Duodenal mucosa (tissue), 2 donors: ENCODE measurements around the gene GRIK4.

Source experiments
- H3K27ac ChIP-seq: one replicate; pipeline ENCODE4 v1.7.0; 2013; ENCODE audit warnings: low read depth, low read length
- H3K27me3 ChIP-seq, 2 donors: one replicate each; pipeline ENCODE4 v1.7.0; 2013; ENCODE audit warnings: low read length in 2 of 2, control low read depth in 1 of 2; ENCODE audit not compliant: insufficient read depth in 2 of 2, control insufficient read depth in 1 of 2
- H3K36me3 ChIP-seq, 2 donors: one replicate each; pipeline ENCODE4 v1.7.0; 2013; ENCODE audit warnings: low read length in 2 of 2, control low read depth in 1 of 2; ENCODE audit not compliant: insufficient read depth in 2 of 2, control insufficient read depth in 1 of 2
- H3K4me1 ChIP-seq, 2 donors: one replicate each; pipeline ENCODE4 v1.7.0; 2013; ENCODE audit warnings: low read length in 2 of 2, control low read depth in 1 of 2; ENCODE audit not compliant: insufficient read depth in 2 of 2, control insufficient read depth in 1 of 2
- H3K4me3 ChIP-seq, 2 donors: one replicate each; pipeline ENCODE4 v1.7.0; 2013; ENCODE audit warnings: low read length in 2 of 2, low read depth in 1 of 2
- H3K9ac ChIP-seq, 2 donors: one replicate each; pipeline ENCODE4 v1.7.0; 2013; ENCODE audit warnings: low read length in 2 of 2, low read depth in 1 of 2
- H3K9me3 ChIP-seq, 2 donors: one replicate each; pipeline ENCODE4 v1.7.0; 2013; ENCODE audit warnings: low read length in 2 of 2, control low read depth in 1 of 2; ENCODE audit not compliant: control insufficient read depth in 1 of 2

The GRIK4 gene

GRCh38 chr11:120505801-120506425 is 5.6 kb upstream of the GRIK4 start:
- Histone ChIP-seq H3K27me3 (peaks cover 15 to 21% of the 10 kb centered on the region in 2 donors), H3K27ac (no peak overlapping the region), H3K4me3 (no peak overlapping the region), H3K9ac (no peak overlapping the region), H3K36me3 (no peaks in the 10 kb centered on the region), H3K4me1 (no peaks in the 10 kb centered on the region), H3K9me3 (no peaks in the 10 kb centered on the region)

- no peak overlapping the region for H3K27ac ChIP-seq
- no peak overlapping the region for H3K9ac ChIP-seq
- H3K4me1 ChIP-seq = no peaks in the 10 kb centered on the region
- no peak overlapping the region for H3K4me3 ChIP-seq
- peaks cover 21 to 28% of the 10 kb centered on the region in 2 donors for H3K27me3 ChIP-seq
- H3K36me3 ChIP-seq = no peaks in the 10 kb centered on the region
- no peaks in the 10 kb centered on the region for H3K9me3 ChIP-seq
Measured at GRCh38 chr11:120509346-120510053, 2.0 kb upstream of the GRIK4 start.

DNA sequence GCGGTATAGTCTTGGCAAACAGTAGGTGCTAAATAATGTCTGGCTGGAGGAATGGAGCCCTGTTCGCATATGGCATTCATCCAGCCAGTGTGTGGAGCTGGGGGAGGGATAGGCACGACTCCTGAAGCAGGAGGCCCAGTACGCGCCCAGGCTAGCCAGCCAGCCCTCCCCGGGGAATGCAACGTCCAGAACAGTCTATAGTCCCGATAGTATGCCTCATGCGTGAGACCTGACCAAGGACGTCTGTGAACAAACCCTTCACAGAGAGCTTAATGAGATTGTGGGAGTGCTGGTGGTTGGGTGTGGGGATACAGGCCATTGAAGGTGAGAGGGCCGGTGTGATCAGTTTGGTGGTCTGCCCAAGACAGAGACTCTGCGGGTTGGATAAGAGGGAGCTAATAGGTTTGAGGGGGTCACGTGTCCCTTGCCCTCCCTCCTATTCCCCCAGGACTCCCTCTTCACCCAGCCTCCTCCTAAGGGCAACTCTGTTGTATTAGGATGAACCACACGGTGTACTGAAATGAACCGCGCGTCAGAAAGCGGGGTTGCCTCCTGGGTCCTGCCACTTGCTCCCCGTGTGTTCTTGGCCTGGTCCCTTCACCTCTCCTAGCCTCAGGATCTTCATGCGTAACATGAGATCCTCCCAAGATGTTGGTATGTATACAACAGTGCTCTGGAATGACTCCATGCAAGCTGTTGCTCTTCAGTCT is 987 bp upstream of the GRIK4 start:
- no peak overlapping the region for H3K4me3 ChIP-seq
- H3K27ac ChIP-seq = no peak overlapping the region
- H3K36me3 ChIP-seq = no peaks in the 10 kb centered on the region
- no peaks in the 10 kb centered on the region for H3K9me3 ChIP-seq
- no peaks in the 10 kb centered on the region for H3K4me1 ChIP-seq
- peaks cover 21 to 31% of the 10 kb centered on the region in 2 donors for H3K27me3 ChIP-seq
- no peak overlapping the region for H3K9ac ChIP-seq

DNA sequence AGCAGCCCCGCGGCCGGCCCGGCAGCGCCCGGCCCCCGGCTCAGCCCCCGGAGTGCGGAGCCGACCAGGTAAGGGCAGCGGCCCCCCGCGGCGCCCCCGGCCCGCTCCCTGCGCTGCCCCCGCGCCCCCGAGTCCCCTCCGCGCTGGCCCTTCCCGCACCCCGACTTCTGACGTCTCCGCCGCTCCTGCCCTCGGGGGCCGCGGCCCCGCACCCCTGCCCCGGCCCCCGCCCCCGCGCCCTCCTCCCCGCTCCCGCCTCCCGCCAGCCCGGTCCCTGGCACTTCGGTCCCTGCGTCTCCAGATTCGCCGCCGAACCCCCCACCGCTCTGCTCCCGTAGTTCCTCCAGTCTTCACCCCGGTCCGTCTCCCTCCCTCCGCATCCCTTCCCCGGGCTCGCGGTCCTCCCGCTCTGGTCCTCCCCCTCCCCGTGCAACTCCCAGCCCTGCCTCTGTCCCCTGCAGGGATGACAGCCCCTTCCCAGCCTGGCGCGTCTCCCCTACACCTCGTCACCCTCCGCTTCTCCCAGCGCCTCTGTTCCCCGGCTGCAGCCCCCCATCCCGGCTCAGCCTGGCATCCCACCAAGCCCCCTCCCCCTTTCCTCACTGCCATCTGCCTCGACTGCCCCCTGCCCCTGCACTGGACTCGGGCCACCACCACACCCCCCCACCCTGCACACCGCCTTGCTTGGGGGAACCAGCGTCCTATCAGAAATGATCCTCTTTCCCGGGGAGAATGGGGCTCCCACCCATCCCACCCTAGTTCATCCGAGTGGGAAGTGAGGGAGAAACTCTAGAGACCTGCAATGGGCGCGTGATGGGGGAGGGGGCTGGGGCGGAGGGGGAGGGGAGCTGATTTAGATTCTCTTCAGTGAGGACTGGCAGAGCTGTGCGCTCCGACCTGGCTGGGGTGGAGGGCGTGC is 531 bp downstream of the GRIK4 start:
- no peak overlapping the region for H3K4me3 ChIP-seq

DNA sequence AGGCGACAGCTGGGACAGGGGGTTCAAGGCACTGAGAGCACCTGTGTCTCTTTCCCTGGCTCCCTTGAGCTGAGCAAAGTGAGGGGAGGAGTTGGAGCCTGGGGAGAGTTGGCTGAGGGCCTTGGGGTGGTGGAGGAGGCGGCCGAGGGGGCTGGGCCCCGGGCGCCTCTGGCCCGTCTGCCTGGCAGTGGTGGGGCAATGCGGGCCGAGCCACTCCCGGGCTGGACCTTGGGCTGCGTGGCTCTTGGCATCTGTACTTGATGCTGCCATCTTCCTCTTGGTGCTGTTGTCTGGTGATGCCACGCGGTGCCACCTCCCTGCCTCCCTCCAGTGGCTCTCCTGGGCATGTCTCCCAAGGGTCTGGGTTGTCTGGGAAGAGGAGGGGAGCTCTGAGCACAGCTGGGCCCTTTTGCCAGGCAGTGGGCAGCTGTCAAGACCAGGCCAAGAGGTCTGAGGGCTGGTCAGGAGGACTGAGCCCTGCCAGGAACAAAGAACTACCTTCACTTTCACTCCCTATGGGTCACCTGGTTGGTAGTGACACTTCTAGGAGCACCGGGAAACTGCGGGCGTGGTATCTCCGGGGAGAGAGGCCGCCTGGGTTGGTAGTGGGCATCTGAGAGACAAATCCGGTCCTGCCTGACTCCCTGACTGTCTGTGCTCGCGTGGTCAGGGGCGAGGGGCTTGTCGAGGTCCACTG is 1.3 kb downstream of the GRIK4 start:
- Histone ChIP-seq H3K9me3 (no peaks in the 10 kb centered on the region), H3K9ac (no peak overlapping the region), H3K27ac (no peak overlapping the region), H3K36me3 (no peaks in the 10 kb centered on the region), H3K4me3 (no peak overlapping the region), H3K27me3 (peaks cover 13 to 22% of the 10 kb centered on the region in 2 donors), H3K4me1 (no peaks in the 10 kb centered on the region)

More for the DNA sequence above, 531 bp downstream of the GRIK4 start:
- no peaks in the 10 kb centered on the region for H3K4me1 ChIP-seq
- H3K9me3 ChIP-seq = no peaks in the 10 kb centered on the region
- no peak overlapping the region for H3K27ac ChIP-seq
- H3K36me3 ChIP-seq = no peaks in the 10 kb centered on the region
- H3K9ac ChIP-seq = no peak overlapping the region
- H3K27me3 ChIP-seq = peaks cover 13 to 26% of the 10 kb centered on the region in 2 donors

- Histone ChIP-seq H3K9ac (no peak overlapping the region), H3K9me3 (no peaks in the 10 kb centered on the region), H3K4me3 (no peak overlapping the region), H3K27ac (no peak overlapping the region), H3K27me3 (peaks cover 13 to 22% of the 10 kb centered on the region in 2 donors), H3K36me3 (no peaks in the 10 kb centered on the region), H3K4me1 (no peaks in the 10 kb centered on the region)
Measured at GRCh38 chr11:120513436-120514315, 2.1 kb downstream of the GRIK4 start.

DNA sequence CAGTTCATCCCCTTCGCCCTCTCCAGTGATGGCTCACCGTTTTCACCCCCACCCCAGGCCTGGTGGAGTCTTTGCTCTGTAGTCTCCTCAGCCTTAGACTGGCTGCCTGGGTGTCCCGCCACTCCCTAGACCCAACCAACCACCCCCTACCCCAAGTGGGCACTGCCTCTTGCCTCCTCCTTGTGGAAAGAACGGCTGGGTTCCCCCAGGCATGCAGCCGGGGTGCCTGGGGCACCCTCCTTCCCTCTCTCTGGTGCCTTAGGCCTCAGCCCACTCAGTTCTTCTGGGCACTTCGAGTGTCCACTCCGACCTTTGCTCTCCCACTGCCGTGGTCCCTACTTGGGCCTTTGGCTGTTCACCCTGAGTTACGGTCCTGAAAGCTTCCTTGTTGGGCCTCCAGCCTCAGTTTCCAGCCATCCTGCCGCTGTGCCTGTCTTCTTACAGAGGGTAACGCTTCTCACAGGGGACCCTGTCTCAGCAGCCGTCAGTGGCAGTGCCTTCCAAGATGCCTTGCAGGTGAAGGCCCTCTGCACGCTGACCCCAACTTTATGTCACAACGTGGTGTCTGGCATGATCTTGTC is 3.1 kb downstream of the GRIK4 start:
- H3K9me3 ChIP-seq = no peaks in the 10 kb centered on the region
- no peaks in the 10 kb centered on the region for H3K4me1 ChIP-seq
- H3K4me3 ChIP-seq = no peak overlapping the region
- H3K27ac ChIP-seq = no peak overlapping the region
- H3K36me3 ChIP-seq = no peaks in the 10 kb centered on the region
- peaks cover 8 to 16% of the 10 kb centered on the region in 2 donors for H3K27me3 ChIP-seq
- H3K9ac ChIP-seq = no peak overlapping the region

DNA sequence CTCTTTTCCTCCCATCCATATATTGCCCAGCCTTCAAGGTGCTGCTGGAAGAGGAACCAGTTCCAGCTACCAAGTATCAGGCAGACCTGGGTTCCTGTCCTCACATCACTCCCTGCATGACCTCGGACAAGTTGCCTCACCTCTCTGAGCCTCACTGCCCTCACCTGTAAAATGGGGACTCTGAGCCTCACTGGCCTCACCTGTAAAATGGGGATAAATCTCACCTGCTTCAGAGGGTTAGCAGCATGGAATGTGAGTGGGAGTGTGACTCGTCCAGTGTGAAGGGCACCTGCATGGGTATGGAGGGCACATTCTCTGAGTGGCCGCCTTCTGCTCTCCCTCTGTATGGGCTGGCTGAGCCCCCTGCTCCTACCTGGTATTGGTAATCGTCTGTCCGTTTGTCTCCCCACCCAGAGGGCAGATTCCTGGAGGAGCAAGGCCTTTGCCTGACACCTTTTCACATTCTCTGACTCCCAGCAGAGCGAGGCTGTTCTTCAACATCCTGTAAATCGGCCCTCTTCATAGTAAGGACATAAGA is 3.7 kb downstream of the GRIK4 start:
- no peak overlapping the region for H3K27ac ChIP-seq
- H3K36me3 ChIP-seq = no peaks in the 10 kb centered on the region
- peaks cover 5 to 16% of the 10 kb centered on the region in 2 donors for H3K27me3 ChIP-seq
- no peaks in the 10 kb centered on the region for H3K4me1 ChIP-seq
- H3K9ac ChIP-seq = no peak overlapping the region
- H3K4me3 ChIP-seq = no peak overlapping the region
- H3K9me3 ChIP-seq = no peaks in the 10 kb centered on the region
